ENCODE results near the gene SEPTIN5. TPM values are rescaled to one million over a fixed set of nuclear protein-coding genes. Genes with fewer than 3 reads are reported as not detected.

SEPTIN5 gene
- total and polyA plus RNA-seq, 9 of the 15 experiments (the other 6 are each of a cell fraction or from before 2014, with no cell fraction given): 0.03 to 195 (median 119) TPM

DNA sequence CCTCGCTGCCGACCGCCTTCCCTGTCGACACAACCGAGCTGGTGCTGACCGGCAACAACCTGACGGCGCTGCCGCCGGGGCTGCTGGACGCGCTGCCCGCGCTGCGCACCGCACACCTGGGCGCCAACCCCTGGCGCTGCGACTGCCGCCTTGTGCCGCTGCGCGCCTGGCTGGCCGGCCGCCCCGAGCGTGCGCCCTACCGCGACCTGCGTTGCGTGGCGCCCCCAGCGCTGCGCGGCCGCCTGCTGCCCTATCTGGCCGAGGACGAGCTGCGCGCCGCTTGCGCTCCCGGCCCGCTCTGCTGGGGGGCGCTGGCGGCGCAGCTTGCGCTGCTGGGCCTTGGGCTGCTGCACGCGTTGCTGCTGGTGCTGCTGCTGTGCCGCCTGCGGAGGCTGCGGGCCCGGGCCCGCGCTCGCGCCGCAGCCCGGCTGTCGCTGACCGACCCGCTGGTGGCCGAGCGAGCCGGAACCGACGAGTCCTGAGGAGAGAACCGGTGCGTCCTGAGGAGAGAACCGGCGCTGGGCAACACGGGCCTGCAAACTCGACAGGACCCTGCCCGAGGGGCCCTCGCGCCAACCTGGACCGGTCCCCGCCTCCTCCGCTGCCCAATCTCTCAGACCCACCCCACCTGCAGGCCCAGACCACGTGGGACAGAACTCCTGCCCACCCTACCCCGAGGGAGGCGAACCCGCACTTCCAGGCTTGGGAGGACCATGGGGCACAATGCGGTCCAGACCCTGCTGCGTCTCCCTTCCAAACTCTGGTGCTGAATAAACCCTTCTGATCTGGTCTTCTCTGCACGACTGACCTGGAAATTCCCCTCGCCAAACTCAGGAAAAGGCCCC is 9.9 kb downstream of the SEPTIN5 start (continued):
- TF ChIP-seq PTTG1 (tag; IDR thresholded peaks at IDR 0.05; ENCODE audit: low read depth): no peak
- TF ChIP-seq, protein P1, sequence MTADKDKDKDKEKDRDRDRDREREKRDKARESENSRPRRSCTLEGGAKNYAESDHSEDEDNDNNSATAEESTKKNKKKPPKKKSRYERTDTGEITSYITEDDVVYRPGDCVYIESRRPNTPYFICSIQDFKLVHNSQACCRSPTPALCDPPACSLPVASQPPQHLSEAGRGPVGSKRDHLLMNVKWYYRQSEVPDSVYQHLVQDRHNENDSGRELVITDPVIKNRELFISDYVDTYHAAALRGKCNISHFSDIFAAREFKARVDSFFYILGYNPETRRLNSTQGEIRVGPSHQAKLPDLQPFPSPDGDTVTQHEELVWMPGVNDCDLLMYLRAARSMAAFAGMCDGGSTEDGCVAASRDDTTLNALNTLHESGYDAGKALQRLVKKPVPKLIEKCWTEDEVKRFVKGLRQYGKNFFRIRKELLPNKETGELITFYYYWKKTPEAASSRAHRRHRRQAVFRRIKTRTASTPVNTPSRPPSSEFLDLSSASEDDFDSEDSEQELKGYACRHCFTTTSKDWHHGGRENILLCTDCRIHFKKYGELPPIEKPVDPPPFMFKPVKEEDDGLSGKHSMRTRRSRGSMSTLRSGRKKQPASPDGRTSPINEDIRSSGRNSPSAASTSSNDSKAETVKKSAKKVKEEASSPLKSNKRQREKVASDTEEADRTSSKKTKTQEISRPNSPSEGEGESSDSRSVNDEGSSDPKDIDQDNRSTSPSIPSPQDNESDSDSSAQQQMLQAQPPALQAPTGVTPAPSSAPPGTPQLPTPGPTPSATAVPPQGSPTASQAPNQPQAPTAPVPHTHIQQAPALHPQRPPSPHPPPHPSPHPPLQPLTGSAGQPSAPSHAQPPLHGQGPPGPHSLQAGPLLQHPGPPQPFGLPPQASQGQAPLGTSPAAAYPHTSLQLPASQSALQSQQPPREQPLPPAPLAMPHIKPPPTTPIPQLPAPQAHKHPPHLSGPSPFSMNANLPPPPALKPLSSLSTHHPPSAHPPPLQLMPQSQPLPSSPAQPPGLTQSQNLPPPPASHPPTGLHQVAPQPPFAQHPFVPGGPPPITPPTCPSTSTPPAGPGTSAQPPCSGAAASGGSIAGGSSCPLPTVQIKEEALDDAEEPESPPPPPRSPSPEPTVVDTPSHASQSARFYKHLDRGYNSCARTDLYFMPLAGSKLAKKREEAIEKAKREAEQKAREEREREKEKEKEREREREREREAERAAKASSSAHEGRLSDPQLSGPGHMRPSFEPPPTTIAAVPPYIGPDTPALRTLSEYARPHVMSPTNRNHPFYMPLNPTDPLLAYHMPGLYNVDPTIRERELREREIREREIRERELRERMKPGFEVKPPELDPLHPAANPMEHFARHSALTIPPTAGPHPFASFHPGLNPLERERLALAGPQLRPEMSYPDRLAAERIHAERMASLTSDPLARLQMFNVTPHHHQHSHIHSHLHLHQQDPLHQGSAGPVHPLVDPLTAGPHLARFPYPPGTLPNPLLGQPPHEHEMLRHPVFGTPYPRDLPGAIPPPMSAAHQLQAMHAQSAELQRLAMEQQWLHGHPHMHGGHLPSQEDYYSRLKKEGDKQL (CRISPR knock-in tag; IDR thresholded peaks at IDR 0.05; ENCODE audit: borderline replicate concordance): no peak
- TF ChIP-seq HDAC6 (IDR thresholded peaks at IDR 0.05; ENCODE audit: low read depth, low read length): peak; percentile 96
- no peak for TF ChIP-seq HEY1 (CRISPR knock-in tag; IDR thresholded peaks at IDR 0.05; ENCODE audit: borderline replicate concordance)
- peak; percentile 41 for TF ChIP-seq PHF20 (IDR thresholded peaks at IDR 0.05; ENCODE audit: partially characterized antibody)
- TF ChIP-seq, protein P2, sequence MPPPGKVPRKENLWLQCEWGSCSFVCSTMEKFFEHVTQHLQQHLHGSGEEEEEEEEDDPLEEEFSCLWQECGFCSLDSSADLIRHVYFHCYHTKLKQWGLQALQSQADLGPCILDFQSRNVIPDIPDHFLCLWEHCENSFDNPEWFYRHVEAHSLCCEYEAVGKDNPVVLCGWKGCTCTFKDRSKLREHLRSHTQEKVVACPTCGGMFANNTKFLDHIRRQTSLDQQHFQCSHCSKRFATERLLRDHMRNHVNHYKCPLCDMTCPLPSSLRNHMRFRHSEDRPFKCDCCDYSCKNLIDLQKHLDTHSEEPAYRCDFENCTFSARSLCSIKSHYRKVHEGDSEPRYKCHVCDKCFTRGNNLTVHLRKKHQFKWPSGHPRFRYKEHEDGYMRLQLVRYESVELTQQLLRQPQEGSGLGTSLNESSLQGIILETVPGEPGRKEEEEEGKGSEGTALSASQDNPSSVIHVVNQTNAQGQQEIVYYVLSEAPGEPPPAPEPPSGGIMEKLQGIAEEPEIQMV (tag; conservative IDR thresholded peaks at IDR 0.05; ENCODE audit: low read depth): no peak
- TF ChIP-seq, protein P3, sequence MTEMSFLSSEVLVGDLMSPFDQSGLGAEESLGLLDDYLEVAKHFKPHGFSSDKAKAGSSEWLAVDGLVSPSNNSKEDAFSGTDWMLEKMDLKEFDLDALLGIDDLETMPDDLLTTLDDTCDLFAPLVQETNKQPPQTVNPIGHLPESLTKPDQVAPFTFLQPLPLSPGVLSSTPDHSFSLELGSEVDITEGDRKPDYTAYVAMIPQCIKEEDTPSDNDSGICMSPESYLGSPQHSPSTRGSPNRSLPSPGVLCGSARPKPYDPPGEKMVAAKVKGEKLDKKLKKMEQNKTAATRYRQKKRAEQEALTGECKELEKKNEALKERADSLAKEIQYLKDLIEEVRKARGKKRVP (CRISPR knock-in tag; IDR thresholded peaks at IDR 0.05): no peak
- no peak for TF ChIP-seq ZNF133 (CRISPR knock-in tag; IDR thresholded peaks at IDR 0.05)
- no peak for TF ChIP-seq HMGN3 (IDR thresholded peaks at IDR 0.05; ENCODE audit: borderline replicate concordance, extremely low read depth, insufficient read length, low read depth, low read length)
- peak; percentile 77 for TF ChIP-seq SMC3 (conservative IDR thresholded peaks at IDR 0.05; ENCODE audit: insufficient read depth, low read depth, low read length)
- TF ChIP-seq KHSRP (IDR thresholded peaks at IDR 0.05): no peak
- no peak for TF ChIP-seq ZNF699 (CRISPR knock-in tag; IDR thresholded peaks at IDR 0.05; ENCODE audit: insufficient replicate concordance)
- TF ChIP-seq ZBTB33 (CRISPR knock-in tag; IDR thresholded peaks at IDR 0.05): no peak
- TF ChIP-seq WHSC1 (IDR thresholded peaks at IDR 0.05; ENCODE audit: low read length): no peak
- TF ChIP-seq, protein P4, sequence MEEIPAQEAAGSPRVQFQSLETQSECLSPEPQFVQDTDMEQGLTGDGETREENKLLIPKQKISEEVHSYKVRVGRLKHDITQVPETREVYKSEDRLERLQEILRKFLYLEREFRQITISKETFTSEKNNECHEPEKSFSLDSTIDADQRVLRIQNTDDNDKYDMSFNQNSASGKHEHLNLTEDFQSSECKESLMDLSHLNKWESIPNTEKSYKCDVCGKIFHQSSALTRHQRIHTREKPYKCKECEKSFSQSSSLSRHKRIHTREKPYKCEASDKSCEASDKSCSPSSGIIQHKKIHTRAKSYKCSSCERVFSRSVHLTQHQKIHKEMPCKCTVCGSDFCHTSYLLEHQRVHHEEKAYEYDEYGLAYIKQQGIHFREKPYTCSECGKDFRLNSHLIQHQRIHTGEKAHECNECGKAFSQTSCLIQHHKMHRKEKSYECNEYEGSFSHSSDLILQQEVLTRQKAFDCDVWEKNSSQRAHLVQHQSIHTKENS (CRISPR knock-in tag; IDR thresholded peaks at IDR 0.05): no peak
